C4-2B (cell line): ENCODE measurements around the gene FUCA2.

Experiments
- CTCF ChIP-seq: fragments of 450-650 bp; conservative IDR thresholded peaks from 2 replicates; pipeline ENCODE4 v1.5.1; 2017; ENCODE audit warnings: mild to moderate bottlenecking
- ZFX ChIP-seq: fragments of 450-650 bp; IDR thresholded peaks from 2 replicates; pipeline ENCODE4 v1.6.1; 2017

GRCh38 chr6:143476545-143476944, 35.0 kb downstream of the FUCA2 start:
- no peak for TF ChIP-seq CTCF
- TF ChIP-seq ZFX: no peak
